ENCODE results near the gene FOXK1.

The FOXK1 gene

DNA sequence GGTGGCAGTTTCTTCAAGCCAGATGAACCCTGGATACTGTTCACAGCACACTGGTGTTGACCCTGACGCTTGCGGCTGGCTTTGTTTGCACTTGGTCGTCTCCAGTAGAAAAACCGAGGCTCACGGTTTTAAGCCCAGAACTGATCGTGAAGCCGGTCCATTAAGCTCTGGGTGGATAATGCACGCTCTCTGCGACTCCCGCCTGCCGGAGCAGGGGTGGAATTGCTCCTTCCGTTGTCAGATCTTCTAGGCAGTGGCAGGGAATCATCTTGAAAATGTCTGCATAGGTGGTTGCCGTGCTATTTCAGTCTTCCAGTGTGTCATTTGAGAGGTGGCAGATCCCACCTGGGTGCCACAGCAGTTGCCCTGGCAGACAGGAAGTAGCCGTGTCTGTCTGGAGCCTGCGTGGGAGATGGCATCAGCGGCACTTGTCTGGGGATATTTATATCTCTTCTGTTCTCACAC lies 57.5 kb downstream of the FOXK1 start:
- CTCF ChIA-PET = no interaction called here
- peak overlapping the region; percentile 68 for H3K27ac ChIP-seq
- POLR2A ChIA-PET (ENCODE audit: low non-redundant PET) = no interaction called here
- no peak for DNase-seq (ENCODE audit: low spot score)
- TF ChIP-seq, protein P1, sequence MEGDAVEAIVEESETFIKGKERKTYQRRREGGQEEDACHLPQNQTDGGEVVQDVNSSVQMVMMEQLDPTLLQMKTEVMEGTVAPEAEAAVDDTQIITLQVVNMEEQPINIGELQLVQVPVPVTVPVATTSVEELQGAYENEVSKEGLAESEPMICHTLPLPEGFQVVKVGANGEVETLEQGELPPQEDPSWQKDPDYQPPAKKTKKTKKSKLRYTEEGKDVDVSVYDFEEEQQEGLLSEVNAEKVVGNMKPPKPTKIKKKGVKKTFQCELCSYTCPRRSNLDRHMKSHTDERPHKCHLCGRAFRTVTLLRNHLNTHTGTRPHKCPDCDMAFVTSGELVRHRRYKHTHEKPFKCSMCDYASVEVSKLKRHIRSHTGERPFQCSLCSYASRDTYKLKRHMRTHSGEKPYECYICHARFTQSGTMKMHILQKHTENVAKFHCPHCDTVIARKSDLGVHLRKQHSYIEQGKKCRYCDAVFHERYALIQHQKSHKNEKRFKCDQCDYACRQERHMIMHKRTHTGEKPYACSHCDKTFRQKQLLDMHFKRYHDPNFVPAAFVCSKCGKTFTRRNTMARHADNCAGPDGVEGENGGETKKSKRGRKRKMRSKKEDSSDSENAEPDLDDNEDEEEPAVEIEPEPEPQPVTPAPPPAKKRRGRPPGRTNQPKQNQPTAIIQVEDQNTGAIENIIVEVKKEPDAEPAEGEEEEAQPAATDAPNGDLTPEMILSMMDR (conservative IDR thresholded peaks at IDR 0.05; ENCODE audit: low read depth) = no peak

DNA sequence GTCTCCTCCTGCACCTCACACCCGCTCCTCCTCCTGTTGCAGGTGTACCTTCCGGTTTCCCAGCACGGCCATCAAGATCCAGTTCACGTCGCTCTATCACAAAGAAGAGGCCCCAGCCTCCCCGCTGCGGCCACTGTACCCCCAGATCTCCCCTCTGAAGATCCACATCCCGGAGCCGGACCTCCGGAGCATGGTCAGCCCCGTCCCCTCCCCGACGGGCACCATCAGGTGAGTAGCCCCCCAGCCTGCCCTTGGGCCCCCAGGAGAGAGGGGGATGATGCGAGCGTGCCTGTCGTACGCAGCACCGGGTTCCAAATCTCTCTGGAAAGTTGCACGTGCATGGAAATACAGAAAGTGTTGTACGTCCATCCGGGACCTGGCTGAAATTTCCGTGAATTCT lies 58.7 kb downstream of the FOXK1 start:
- POLR2A ChIA-PET (ENCODE audit: low non-redundant PET) = no interaction called here
- peak overlapping the region; percentile 9 for H3K27ac ChIP-seq
- DNase-seq (ENCODE audit: low spot score) = no peak
- CTCF ChIA-PET = interaction anchor here (0.7 kb wide), 1 partner anchor 878 kb away, joined by 4 read pairs; no protein-coding TSS in a partner anchor
- TF ChIP-seq, protein P1 (conservative IDR thresholded peaks at IDR 0.05; ENCODE audit: low read depth) = no peak

DNA sequence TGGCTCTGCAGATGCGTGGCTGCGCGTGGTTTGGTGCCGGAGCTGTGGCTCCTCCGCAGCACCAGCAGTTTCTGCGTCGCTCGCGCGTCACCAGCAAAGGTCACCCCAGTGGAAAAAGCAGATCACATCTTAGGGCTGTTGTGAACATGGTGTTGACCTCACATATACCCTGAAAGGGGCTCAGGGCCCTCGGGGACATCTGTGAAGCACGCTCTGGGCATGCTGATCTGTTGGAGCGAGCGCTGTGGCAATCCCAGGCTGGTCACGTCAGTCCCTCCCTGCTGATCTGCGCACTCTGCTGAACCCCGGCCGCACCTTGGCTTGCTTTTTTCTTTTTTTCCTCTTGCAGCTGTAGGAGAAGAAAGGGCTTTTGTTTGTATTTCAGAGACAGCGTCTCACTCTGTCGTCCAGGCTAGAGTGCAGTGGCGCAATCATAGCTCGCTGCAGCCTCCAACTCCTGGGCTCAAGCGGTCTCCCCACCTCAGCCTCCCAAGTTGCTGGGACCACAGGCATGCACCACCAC lies 60.0 kb downstream of the FOXK1 start:
- TF ChIP-seq, protein P1 (conservative IDR thresholded peaks at IDR 0.05; ENCODE audit: low read depth) = no peak
- peak overlapping the region; percentile 96 for H3K27ac ChIP-seq
- DNase-seq (ENCODE audit: low spot score) = no peak
- ChIA-PET CTCF (interaction anchor here (0.6 kb wide), 1 partner anchor 12 kb away, joined by 3 read pairs; no protein-coding TSS in a partner anchor), POLR2A (ENCODE audit: low non-redundant PET) (no interaction called here)

DNA sequence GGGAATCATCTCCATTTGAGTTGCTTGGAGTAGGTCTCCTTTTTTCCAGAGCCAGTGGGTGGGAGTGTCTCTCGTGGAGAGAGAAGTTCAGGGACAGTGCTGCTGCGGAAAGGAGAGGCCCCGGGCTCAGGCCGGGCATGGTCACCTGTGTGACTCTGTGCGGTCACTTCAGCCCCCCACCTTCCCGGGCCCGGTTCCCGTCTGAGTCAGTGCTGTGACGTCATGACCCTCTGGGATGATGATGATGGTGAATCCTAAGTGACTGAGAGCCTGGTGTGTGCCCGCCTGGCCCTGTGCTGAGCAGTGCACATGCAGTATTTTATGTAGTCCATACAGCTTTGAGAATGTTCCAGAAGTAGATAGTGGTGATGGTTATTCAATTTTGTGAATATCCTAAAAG lies 60.8 kb downstream of the FOXK1 start:
- TF ChIP-seq, protein P1 (conservative IDR thresholded peaks at IDR 0.05; ENCODE audit: low read depth) = no peak
- ChIA-PET CTCF (interaction anchor here (0.6 kb wide), 1 partner anchor 11 kb away, joined by 3 read pairs; no protein-coding TSS in a partner anchor), POLR2A (ENCODE audit: low non-redundant PET) (no interaction called here)
- peak overlapping the region; percentile 96 for H3K27ac ChIP-seq
- DNase-seq (ENCODE audit: low spot score) = peak; percentile 16

DNA sequence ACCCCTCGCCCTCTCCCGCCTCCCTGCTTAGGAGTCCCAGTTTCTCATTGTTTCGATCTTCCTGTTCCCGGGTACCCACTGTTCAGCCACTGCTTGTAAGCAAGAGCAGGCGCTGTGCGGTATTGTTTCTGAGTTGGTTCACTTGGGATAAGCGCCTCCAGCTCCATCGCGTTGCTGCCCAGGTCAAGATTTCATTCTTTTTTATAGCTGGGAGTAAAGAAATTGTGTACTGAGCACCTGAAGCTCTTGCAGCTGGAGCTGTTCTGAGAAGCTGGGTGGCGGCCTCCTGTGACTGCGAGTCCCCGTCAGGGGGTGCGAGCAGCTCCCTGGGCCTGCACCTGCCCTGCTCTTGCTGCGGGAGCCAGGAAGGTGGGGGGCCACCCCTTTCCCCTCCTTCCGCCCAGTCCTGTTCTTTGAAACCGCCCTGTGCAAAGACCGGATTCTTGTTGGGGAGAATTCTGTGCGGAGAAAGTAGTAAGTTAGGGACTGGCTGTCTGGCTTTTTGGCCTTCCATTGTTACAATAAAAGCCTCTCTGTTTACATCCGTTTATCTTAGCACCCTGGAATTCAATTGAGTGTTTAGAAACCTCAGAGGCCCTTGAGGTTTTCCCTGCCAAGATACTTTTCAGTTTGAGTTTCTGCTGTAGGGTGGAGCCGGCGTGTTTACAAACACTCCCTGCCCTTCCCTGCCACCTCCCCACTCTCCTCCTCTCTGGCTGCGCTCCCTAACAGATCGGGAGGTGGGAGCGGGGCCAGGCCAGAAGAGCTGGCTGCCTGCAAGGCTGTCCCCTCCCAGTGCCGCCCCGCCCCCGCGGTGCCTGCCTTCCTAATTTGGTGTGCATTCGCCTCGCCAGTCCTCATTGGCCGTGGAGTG lies 62.5 kb downstream of the FOXK1 start:
- CTCF ChIA-PET = no interaction called here

DNA sequence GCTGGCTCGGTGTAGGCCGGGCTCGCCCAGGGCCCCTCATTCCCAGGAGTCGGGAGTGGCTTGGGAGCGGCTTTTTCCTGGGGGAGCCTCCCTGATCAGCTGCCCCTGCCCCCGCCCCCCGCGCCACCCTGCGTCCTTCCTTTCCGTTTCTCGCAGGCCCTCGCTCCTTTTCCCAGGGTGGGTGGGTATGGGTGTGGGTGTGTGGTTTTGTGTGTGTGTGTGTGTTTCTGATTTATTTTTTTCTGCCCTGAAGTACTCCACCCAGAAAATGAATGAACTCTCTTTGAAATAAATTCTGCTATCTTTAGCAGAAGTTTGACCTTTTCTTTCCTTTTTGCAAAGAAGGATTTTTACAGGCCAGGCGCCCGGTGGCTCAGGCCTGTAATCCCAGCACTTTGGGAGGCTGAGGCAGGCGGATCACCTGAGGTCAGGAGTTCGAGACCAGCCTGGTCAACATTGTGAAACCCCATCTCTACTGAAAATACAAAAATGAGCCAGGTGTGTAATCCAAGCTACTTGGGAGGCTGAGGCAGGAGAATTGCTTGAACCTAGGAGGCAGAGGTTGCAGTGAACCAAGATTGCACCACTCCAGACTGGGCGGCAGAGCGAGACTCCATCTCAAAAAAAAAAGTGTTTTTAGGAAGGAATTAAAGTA lies 63.3 kb downstream of the FOXK1 start:
- POLR2A ChIA-PET (ENCODE audit: low non-redundant PET) = no interaction called here
- H3K27ac ChIP-seq = peak overlapping the region; percentile 96
- DNase-seq (ENCODE audit: low spot score) = no peak
- TF ChIP-seq, protein P1 (conservative IDR thresholded peaks at IDR 0.05; ENCODE audit: low read depth) = no peak
- CTCF ChIA-PET = no interaction called here

More for the DNA sequence above, 62.5 kb downstream of the FOXK1 start:
- peak; percentile 98 for DNase-seq (ENCODE audit: low spot score)
- POLR2A ChIA-PET (ENCODE audit: low non-redundant PET) = interaction anchor here (0.5 kb wide), 1 partner anchor 692 kb away, joined by 8 read pairs; no protein-coding TSS in a partner anchor
- peak overlapping the region; percentile 96 for H3K27ac ChIP-seq
- TF ChIP-seq, protein P1 (conservative IDR thresholded peaks at IDR 0.05; ENCODE audit: low read depth) = no peak

Data from RWPE1 (cell line).